K562 (cell line): ENCODE measurements around the gene BZW1. TPM values are rescaled to one million over a fixed set of nuclear protein-coding genes. Genes with fewer than 3 reads are reported as not detected.
A peak's percentile ranks its signal among the peaks of the same experiment; 100 is the strongest.

ENCODE experiments used
- ATAC-seq: fragments of 200-7000 bp; cut with Tn5 transposase; 3 replicates; pipeline ENCODE4 v1.9.1; 2020; ENCODE audit warnings: moderate library complexity
- BruUV-seq: library from RNA; stranded (reverse); fragments of 400-500 nt; replicated peaks from 2 replicates; lab custom pipeline; 2021; lab: Mats Ljungman, UMichigan
- CTCF ChIA-PET: fragments of 300-600 bp; formaldehyde crosslinking; extraction: SDS; loops from one replicate; lab custom pipeline; 2021; ENCODE audit warnings: low intra/inter-chr PET ratio; lab: Yijun Ruan, JAX
- POLR2A ChIA-PET: fragments of 300-600, 350-650 bp; sonication (Branson Sonifier 250); formaldehyde crosslinking; extraction: SDS; loops from one replicate; lab custom pipeline; 2021; ENCODE audit warnings: antibody characterized with exemption, inconsistent platforms; lab: Yijun Ruan, JAX
- DNase-seq, 4 experiments: peaks; one replicate each; pipeline versions ENCODE4 v3.0.0 to v3.0.0-alpha.2; 2011 to 2018; ENCODE audit warnings: low spot score in 3 of 4, mixed read lengths in 3 of 4; ENCODE audit errors: extremely low read depth in 1 of 4
- FAIRE-seq: peaks from 2 replicates; lab custom pipeline; 2011; peaks lifted over from hg19 to GRCh38; lab: Jason Lieb, UNC
- H2AFZ ChIP-seq: 2 replicates; pipeline ENCODE4 v1.6.0; 2011; ENCODE audit warnings: low read depth, low read length, control low read depth, inconsistent platforms
- H3K27ac ChIP-seq: fragments of 200-600 bp; 3 replicates; pipeline ENCODE4 v1.8.0; 2011; ENCODE audit warnings: low read depth, mild to moderate bottlenecking, control low read depth, inconsistent platforms, low read length, moderate library complexity, mixed read lengths; ENCODE audit errors: extremely low read depth
- H3K27me3 ChIP-seq, 2 experiments: fragments of 300-600 bp in 1 of 2; 2 replicates in 1 of 2; 3 replicates in 1 of 2; pipeline versions ENCODE4 v1.6.0 to v1.8.0; 2011; ENCODE audit warnings: inconsistent platforms in 2 of 2, low read length in 2 of 2, mild to moderate bottlenecking in 1 of 2, mixed read lengths in 1 of 2, moderate library complexity in 1 of 2; ENCODE audit not compliant: control insufficient read depth in 2 of 2, insufficient read depth in 2 of 2
- H3K36me3 ChIP-seq: fragments of 300-600 bp; 3 replicates; pipeline ENCODE4 v1.8.0; 2011; ENCODE audit warnings: mild to moderate bottlenecking, low read length, inconsistent platforms; ENCODE audit not compliant: control insufficient read depth, insufficient read depth
- H3K4me1 ChIP-seq, 2 experiments: fragments of 200-600 bp in 1 of 2; replicated peaks in 1 of 2; 2 replicates in 1 of 2; 3 replicates in 1 of 2; pipeline versions ENCODE4 v1.5.1 to v1.8.0; 2011; ENCODE audit warnings: inconsistent platforms in 2 of 2, low read length in 2 of 2, mild to moderate bottlenecking in 1 of 2, mixed read lengths in 1 of 2, moderate library complexity in 1 of 2; ENCODE audit not compliant: control insufficient read depth in 2 of 2, insufficient read depth in 2 of 2
- H3K4me2 ChIP-seq: 2 replicates; pipeline ENCODE4 v1.6.1; 2011; ENCODE audit warnings: low read length, control low read depth, inconsistent platforms, mixed read lengths; ENCODE audit not compliant: insufficient read depth
- H3K4me3 ChIP-seq: fragments of 200-600 bp; sonication (generic), shearing (Covaris generic); 2 replicates; pipeline ENCODE4 v1.5.1; 2016; ENCODE audit warnings: control low read depth, inconsistent platforms
- H3K79me2 ChIP-seq: fragments of 200-600 bp; 3 replicates; pipeline ENCODE4 v1.8.0; 2011; ENCODE audit warnings: low read length, inconsistent platforms; ENCODE audit not compliant: control insufficient read depth, insufficient read depth
- H3K9ac ChIP-seq, 2 experiments: 2 replicates each; pipeline versions ENCODE4 v1.6.0 to v1.6.1; 2011; ENCODE audit warnings: low read depth in 2 of 2, low read length in 2 of 2, control low read depth in 1 of 2, inconsistent platforms in 1 of 2, mild to moderate bottlenecking in 1 of 2, mixed read lengths in 1 of 2; ENCODE audit not compliant: insufficient read depth in 1 of 2
- H3K9me1 ChIP-seq: one replicate; pipeline ENCODE4 v1.6.0; 2011; ENCODE audit warnings: inconsistent platforms, mild to moderate bottlenecking, low read length, moderate library complexity; ENCODE audit not compliant: control insufficient read depth, insufficient read depth
- H3K9me3 ChIP-seq: replicated peaks from 2 replicates; pipeline ENCODE4 v1.5.1; 2011; ENCODE audit warnings: low read depth, low read length, inconsistent platforms; ENCODE audit not compliant: control insufficient read depth, insufficient read depth
- H4K20me1 ChIP-seq: replicated peaks from 2 replicates; pipeline ENCODE4 v1.6.1; 2011; ENCODE audit warnings: low read length, inconsistent platforms, mixed read lengths; ENCODE audit not compliant: control insufficient read depth, insufficient read depth
- BHLHE40 ChIP-seq: IDR thresholded peaks from 2 replicates; pipeline ENCODE4 v1.6.1; 2011; ENCODE audit warnings: low read length, improper control_type of control experiment
- ELF2 ChIP-seq: fragments of 250-450 bp; sonication (Bioruptor Pico); IDR thresholded peaks from 2 replicates; pipeline ENCODE4 v1.5.0; 2021; ENCODE audit warnings: mild to moderate bottlenecking
- SIN3A ChIP-seq, 2 experiments: fragments of 150-350 bp in 1 of 2; IDR thresholded peaks; 2 replicates each; pipeline ENCODE4 v1.6.1; 2011 to 2016; ENCODE audit warnings: borderline replicate concordance in 2 of 2, low read depth in 2 of 2, low read length in 2 of 2, mild to moderate bottlenecking in 2 of 2, moderate library complexity in 2 of 2; ENCODE audit not compliant: control insufficient read depth in 1 of 2
- ZNF76 ChIP-seq: fragments of 250-450 bp; sonication (Bioruptor Pico); IDR thresholded peaks from 2 replicates; pipeline ENCODE4 v1.4.0; 2020; ENCODE audit warnings: mild to moderate bottlenecking, moderate library complexity, borderline replicate concordance
- WGBS: fragments of 100-300 bp; shearing (Covaris generic); methylation state at CpG from one replicate; pipeline ENCODE4 v1.1.6; 2016; ENCODE audit warnings: low coverage, mixed read lengths; ENCODE audit not compliant: insufficient coverage; ENCODE audit errors: missing lambda C conversion rate; 5-methylcytosine and 5-hydroxymethylcytosine counted together
- in situ Hi-C: fragments of 300-500 bp; cut with MboI; formaldehyde crosslinking; loops from 4 replicates; pipeline ENCODE4 v1.15.0; 2018; ENCODE audit warnings: inconsistent platforms, mixed read lengths
- intact Hi-C: fragments of 100-400 bp; cut with micrococcal nuclease; formaldehyde crosslinking; loops from 2 replicates; pipeline ENCODE4 v1.14.2; 2022
- polyA plus RNA-seq, 8 experiments: library from polyadenylated mRNA; depleted of rRNA in 4 of 8; stranded (reverse) in 5 of 8; unstranded in 3 of 8; fragments of >200 nt; fragmentation: Nextera tagmentation in 2 of 8; fragmentation: Illumina TruSeq in 1 of 8; extraction: Ambion mirVana in 2 of 8; extraction: Trizol in 1 of 8; gene quantifications; 2 replicates each; pipeline versions ENCODE4 v1.2.1 to v1.2.3, GENCODE V29; 2011 to 2014; ENCODE audit warnings: inconsistent platforms in 1 of 8, missing spikeins in 1 of 8
- total RNA-seq, 7 experiments: library from RNA; depleted of rRNA in 6 of 7; stranded (reverse); fragments of >200 nt in 6 of 7; fragmentation: Illumina TruSeq in 2 of 7; extraction: Trizol in 2 of 7; gene quantifications; 2 replicates each; pipeline versions ENCODE4 v1.2.1 to v1.2.3, GENCODE V29; 2011 to 2021; ENCODE audit warnings: low replicate concordance in 1 of 7

The BZW1 gene
- total and polyA plus RNA-seq, 9 of the 15 experiments (the other 6 are each of a cell fraction or from before 2014, with no cell fraction given) = 110 to 244 (median 198) TPM

DNA sequence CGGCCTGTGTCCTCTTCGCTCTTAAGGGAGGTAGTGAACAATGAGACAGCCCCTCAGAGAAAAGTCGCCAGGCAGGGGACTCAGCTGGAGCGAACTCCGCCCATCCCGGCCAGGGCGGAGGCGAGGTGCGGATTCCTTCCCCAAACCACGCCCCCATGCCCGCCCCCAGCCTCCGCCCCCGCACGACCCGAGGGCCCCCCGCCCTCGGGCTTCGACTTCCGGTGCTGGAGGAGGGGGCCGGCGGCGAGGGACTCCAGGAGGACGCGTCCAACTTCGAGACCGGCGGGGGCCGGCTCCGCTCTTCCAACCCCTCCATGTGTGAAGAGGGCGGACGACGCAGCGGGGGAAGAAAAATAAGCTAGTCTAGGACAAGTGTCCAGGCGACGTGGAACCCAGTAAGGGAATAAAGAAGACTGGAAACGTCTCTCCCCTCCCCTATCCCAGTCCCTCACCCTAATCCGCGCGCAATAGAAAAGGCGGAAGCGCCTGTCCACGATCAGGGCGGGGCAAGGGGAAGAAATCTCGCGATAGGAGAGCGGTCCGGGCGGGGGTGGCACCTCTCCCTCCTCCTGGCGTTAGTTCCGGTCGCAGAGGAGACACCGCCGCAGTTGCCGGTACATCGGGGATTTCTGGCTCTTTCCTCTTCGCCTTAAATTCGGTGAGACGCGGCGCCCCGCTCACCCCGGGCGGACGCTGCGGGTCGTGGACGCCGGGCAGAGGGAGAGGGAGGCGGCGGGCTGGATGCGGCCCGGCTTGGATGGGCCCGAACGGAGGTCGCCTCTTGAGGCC, at the start of gene BZW1 (continued):
- TF ChIP-seq ZNF76 (no peak), SIN3A (IDR thresholded peaks at IDR 0.05; ENCODE audit: borderline replicate concordance in 2 of 2, control insufficient read depth in 1 of 2, low read depth in 2 of 2, low read length in 2 of 2) (peak in 1 of 2 experiments; percentile 62; a peak in 1 of 4 replicates), ELF2 (CRISPR knock-in tag) (peak; percentile 90)

DNA sequence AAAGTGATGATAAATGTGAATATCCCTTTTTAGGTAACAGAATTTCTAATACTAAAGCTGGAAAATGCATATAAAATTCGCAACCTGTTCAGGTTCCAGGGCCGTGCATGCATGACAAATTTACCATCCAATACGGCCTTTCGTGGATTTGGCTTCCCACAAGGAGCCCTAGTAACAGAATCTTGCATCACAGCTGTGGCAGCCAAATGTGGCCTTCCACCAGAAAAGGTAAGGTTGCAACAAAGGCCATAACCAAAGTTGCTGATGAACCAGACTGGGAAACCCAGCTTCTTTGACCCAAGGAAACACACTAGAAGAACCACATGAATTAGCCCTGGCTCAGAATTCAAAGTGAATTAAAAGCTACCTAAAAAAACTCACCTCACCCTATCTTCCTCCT, 49.6 kb upstream of the BZW1 start:
- no peak for TF ChIP-seq BHLHE40

More for the DNA sequence above, 49.6 kb upstream of the BZW1 start:
- Histone ChIP-seq H3K4me2 (no peak overlapping the region), H3K36me3 (no peaks in the 10 kb centered on the region), H3K27ac (no peak overlapping the region), H3K79me2 (no peaks in the 10 kb centered on the region), H4K20me1 (no peaks in the 10 kb centered on the region), H3K4me1 (0 out of 5 replicates have a peak, but pooled peaks cover 0 to 2% of the 10 kb centered on the region in 2 experiments), H3K4me3 (no peak overlapping the region), H3K9ac (no peak overlapping the region), H3K9me3 (no peaks in the 10 kb centered on the region), H2AFZ (no peak overlapping the region), H3K9me1 (no peaks in the 10 kb centered on the region), H3K27me3 (peaks cover 0 to 17% of the 10 kb centered on the region in 2 experiments; a peak in 2 of 5 replicates)
- no TSS peak for BruUV-seq
- no peak for ATAC-seq
- 10% methylated on average over 4 of the region's 4 CpGs for WGBS
- POLR2A ChIA-PET = interaction anchor here (0.7 to 1.1 kb wide), 2 partner anchors 14 to 30 kb away, joined by 3 to 4 read pairs; no protein-coding TSS in a partner anchor
- intact Hi-C loops (no loop called here), in situ Hi-C loops (no loop called here)
- FAIRE-seq = no peak
- no peak for DNase-seq
- CTCF ChIA-PET = no interaction called here
